HepG2 (cell line): ENCODE measurements around the gene FRMPD2. TPM values are rescaled to one million over a fixed set of nuclear protein-coding genes. Genes with fewer than 3 reads are reported as not detected.

Experiments used
- ATAC-seq: fragments of 200-7000 bp; cut with Tn5 transposase; 3 replicates; pipeline ENCODE4 v1.9.1; 2020; ENCODE audit warnings: mild to moderate bottlenecking, moderate library complexity
- BruUV-seq: library from RNA; stranded (reverse); fragments of 400-500 nt; replicated peaks from 2 replicates; lab custom pipeline; 2021; lab: Mats Ljungman, UMichigan
- CTCF ChIA-PET: fragments of 300-600 bp; formaldehyde crosslinking; extraction: SDS; loops from one replicate; lab custom pipeline; 2021; ENCODE audit warnings: low total read pairs, inconsistent platforms, low intra/inter-chr PET ratio; lab: Yijun Ruan, JAX
- POLR2A ChIA-PET: fragments of 350-600 bp; sonication (Branson Sonifier 250); formaldehyde crosslinking; loops from one replicate; lab custom pipeline; 2020; ENCODE audit warnings: antibody characterized with exemption, inconsistent platforms; lab: Yijun Ruan, JAX
- DNase-seq: peaks from one replicate; pipeline ENCODE4 v3.0.0-alpha.2; 2015; ENCODE audit warnings: low spot score
- FAIRE-seq: peaks from 3 replicates; lab custom pipeline; 2011; peaks lifted over from hg19 to GRCh38; lab: Jason Lieb, UNC
- H2AFZ ChIP-seq: one replicate; pipeline ENCODE4 v1.6.1; 2011; ENCODE audit warnings: low read length, inconsistent platforms
- H3K27ac ChIP-seq: fragments of 300-600 bp; 3 replicates; pipeline ENCODE4 v1.8.0; 2011; ENCODE audit warnings: mixed run types, mild to moderate bottlenecking, mixed read lengths, low read length, inconsistent platforms; ENCODE audit not compliant: insufficient read depth; ENCODE audit errors: extremely low read length
- H3K27me3 ChIP-seq, 2 experiments: fragments of 200-600 bp in 1 of 2; 2 replicates in 1 of 2; 3 replicates in 1 of 2; pipeline versions ENCODE4 v1.6.0 to v1.8.0; 2011; ENCODE audit warnings: low read length in 2 of 2, mild to moderate bottlenecking in 2 of 2, moderate library complexity in 2 of 2, inconsistent platforms in 1 of 2; ENCODE audit not compliant: insufficient read depth in 2 of 2, control insufficient read depth in 1 of 2
- H3K36me3 ChIP-seq, 2 experiments: fragments of 200-600 bp in 1 of 2; replicated peaks in 1 of 2; 2 replicates in 1 of 2; 3 replicates in 1 of 2; pipeline versions ENCODE4 v1.5.1 to v1.8.0; 2011; ENCODE audit warnings: low read length in 2 of 2, inconsistent platforms in 1 of 2; ENCODE audit not compliant: insufficient read depth in 2 of 2, control insufficient read depth in 1 of 2
- H3K4me1 ChIP-seq: 2 replicates; pipeline ENCODE4 v1.5.1; 2012; ENCODE audit warnings: low read length, inconsistent platforms; ENCODE audit not compliant: insufficient read depth
- H3K4me2 ChIP-seq: 2 replicates; pipeline ENCODE4 v1.6.0; 2011; ENCODE audit warnings: low read depth, low read length, inconsistent platforms
- H3K4me3 ChIP-seq, 3 experiments: fragments of 200-600 bp in 1 of 3; sonication (generic), shearing (Covaris generic) in 1 of 3; replicated peaks in 1 of 3; 2 replicates each; pipeline ENCODE4 v1.5.1; 2011 to 2016; ENCODE audit warnings: low read length in 3 of 3, inconsistent platforms in 2 of 3, low read depth in 2 of 3, mild to moderate bottlenecking in 2 of 3, control low read depth in 1 of 3, mixed read lengths in 1 of 3; ENCODE audit not compliant: insufficient read depth in 1 of 3
- H3K79me2 ChIP-seq: one replicate; pipeline ENCODE4 v1.6.1; 2011; ENCODE audit warnings: low read length, inconsistent platforms; ENCODE audit not compliant: insufficient read depth
- H3K9ac ChIP-seq: 2 replicates; pipeline ENCODE4 v1.6.0; 2011; ENCODE audit warnings: mild to moderate bottlenecking, low read depth, low read length, inconsistent platforms; ENCODE audit not compliant: insufficient read depth
- H3K9me3 ChIP-seq: 2 replicates; pipeline ENCODE4 v1.5.1; 2012; ENCODE audit warnings: mild to moderate bottlenecking, low read length
- H4K20me1 ChIP-seq: 2 replicates; pipeline ENCODE4 v1.6.0; 2011; ENCODE audit warnings: inconsistent platforms, mild to moderate bottlenecking, low read length, moderate library complexity; ENCODE audit not compliant: insufficient read depth
- ATF7 ChIP-seq, 2 experiments: fragments of 450-650 bp in 1 of 2; sonication (generic) in 1 of 2; formaldehyde crosslinking in 1 of 2; IDR thresholded peaks; 2 replicates each; pipeline versions ENCODE4 v1.4.0 to v1.6.1; 2016 to 2020; ENCODE audit warnings: antibody characterized with exemption in 1 of 2, mild to moderate bottlenecking in 1 of 2, missing genetic modification reagents in 1 of 2
- DNMT3B ChIP-seq: conservative IDR thresholded peaks from 2 replicates; pipeline ENCODE4 v1.6.1; 2016; ENCODE audit warnings: missing biosample characterization, control low read depth
- FOXO1 ChIP-seq: sonication (generic); formaldehyde crosslinking; IDR thresholded peaks from 2 replicates; pipeline ENCODE4 v1.4.0; 2020; ENCODE audit warnings: missing genetic modification reagents
- KMT2A ChIP-seq: sonication (generic); formaldehyde crosslinking; IDR thresholded peaks from 2 replicates; pipeline ENCODE4 v1.4.0; 2020; ENCODE audit warnings: missing genetic modification reagents
- POLR2AphosphoS2 ChIP-seq: IDR thresholded peaks from 2 replicates; pipeline ENCODE4 v1.6.1; 2011; ENCODE audit warnings: low read depth, low read length, improper control_type of control experiment
- TSC22D2 ChIP-seq: sonication (generic); formaldehyde crosslinking; IDR thresholded peaks from 2 replicates; pipeline ENCODE4 v1.5.1; 2020; ENCODE audit warnings: missing genetic modification reagents, mild to moderate bottlenecking, borderline replicate concordance
- ZFP36L2 ChIP-seq: sonication (generic); formaldehyde crosslinking; IDR thresholded peaks from 2 replicates; pipeline ENCODE4 v1.4.0; 2020; ENCODE audit warnings: missing genetic modification reagents
- ZFY ChIP-seq: sonication (generic); formaldehyde crosslinking; IDR thresholded peaks from 2 replicates; pipeline ENCODE4 v1.4.0; 2020; ENCODE audit warnings: missing genetic modification reagents
- ZNF629 ChIP-seq: sonication (generic); formaldehyde crosslinking; conservative IDR thresholded peaks from 2 replicates; pipeline ENCODE4 v1.5.0; 2020; ENCODE audit warnings: missing genetic modification reagents
- WGBS: methylation state at CpG from one replicate; pipeline ENCODE4 v1.1.6; 2017; ENCODE audit warnings: low lambda C conversion rate; 5-methylcytosine and 5-hydroxymethylcytosine counted together
- in situ Hi-C: cut with HindIII; loops from 2 replicates; pipeline ENCODE4 v1.10.0; 2017; ENCODE audit warnings: low pct_unique_long_range_greater_than_20kb; ENCODE audit not compliant: extremely low pct_ligation_motif_present
- intact Hi-C: fragments of 100-400 bp; cut with micrococcal nuclease; formaldehyde crosslinking; loops from one replicate; pipeline ENCODE4 v1.10.0; 2022; ENCODE audit not compliant: unreplicated experiment
- polyA plus RNA-seq, 8 experiments: library from polyadenylated mRNA; depleted of rRNA in 3 of 8; stranded (reverse) in 7 of 8; unstranded in 1 of 8; fragments of >200 nt; fragmentation: Illumina TruSeq in 4 of 8; extraction: Trizol in 4 of 8; gene quantifications; 2 replicates each; pipeline versions ENCODE4 v1.2.1 to v1.2.3, GENCODE V29; 2011 to 2016; ENCODE audit warnings: low read depth in 4 of 8, missing spikeins in 1 of 8, mixed read lengths in 1 of 8; ENCODE audit not compliant: insufficient read depth in 1 of 8
- total RNA-seq, 5 experiments: library from RNA; depleted of rRNA; stranded (reverse); fragments of >200 nt; fragmentation: Illumina TruSeq; extraction: Trizol; gene quantifications; 2 replicates each; pipeline ENCODE4 v1.2.3, GENCODE V29; 2016; ENCODE audit warnings: low read depth in 1 of 5
- TF ChIP-seq, protein P1 (sequence below): sonication (generic); formaldehyde crosslinking; IDR thresholded peaks from 2 replicates; pipeline ENCODE4 v1.8.0; 2022; ENCODE audit warnings: low read depth, missing genetic modification reagents
- TF ChIP-seq, protein P2 (sequence below): sonication (generic); formaldehyde crosslinking; IDR thresholded peaks from 2 replicates; pipeline ENCODE4 v1.8.0; 2022; ENCODE audit warnings: missing genetic modification reagents, mild to moderate bottlenecking, moderate library complexity, borderline replicate concordance
- TF ChIP-seq, protein P3 (sequence below): sonication (generic); formaldehyde crosslinking; IDR thresholded peaks from 2 replicates; pipeline ENCODE4 v1.4.0; 2020; ENCODE audit warnings: missing genetic modification reagents
- TF ChIP-seq, protein P4 (sequence below): sonication (generic); formaldehyde crosslinking; IDR thresholded peaks from 2 replicates; pipeline ENCODE4 v1.5.0; 2020; ENCODE audit warnings: missing genetic modification reagents
- TF ChIP-seq, protein P5 (sequence below): sonication (generic); formaldehyde crosslinking; conservative IDR thresholded peaks from 2 replicates; pipeline ENCODE4 v1.4.0; 2020; ENCODE audit warnings: mild to moderate bottlenecking, missing genetic modification reagents, moderate library complexity

Gene FRMPD2
- total and polyA plus RNA-seq, 2 of the 13 experiments (the other 11 are each of a cell fraction or from before 2014, with no cell fraction given), result 0.45 to 1.3 TPM

DNA sequence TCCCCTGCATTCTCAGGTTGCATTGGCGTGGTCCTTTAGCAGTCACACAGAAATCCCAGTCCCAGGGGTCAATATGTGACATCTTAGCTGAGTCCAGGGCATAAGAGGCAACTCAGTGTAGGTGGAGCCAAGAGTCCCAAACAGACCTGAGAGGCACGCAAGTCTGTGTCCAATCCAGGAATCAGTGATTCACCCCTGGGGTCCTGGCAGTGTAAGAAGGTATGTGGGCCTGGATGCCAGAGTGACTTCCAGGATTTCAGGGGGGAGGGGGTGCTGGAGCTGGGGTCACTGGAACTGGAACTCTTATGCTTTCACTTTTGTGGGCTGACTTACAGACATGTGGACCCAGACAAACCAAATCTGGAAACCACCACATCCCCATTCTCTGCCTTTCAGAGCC lies 26.8 kb downstream of the FRMPD2 start:
- WGBS, result 39% methylated on average over 2 of the region's 2 CpGs
- Histone ChIP-seq H3K4me3 (no peak overlapping the region), H3K4me1 (peaks cover 16% of the 10 kb centered on the region), H3K9ac (no peak overlapping the region), H4K20me1 (no peaks in the 10 kb centered on the region), H3K27me3 (no peaks in the 10 kb centered on the region), H3K4me2 (no peak overlapping the region), H3K9me3 (no peaks in the 10 kb centered on the region), H2AFZ (no peak overlapping the region), H3K79me2 (no peaks in the 10 kb centered on the region), H3K36me3 (no peaks in the 10 kb centered on the region), H3K27ac (no peak overlapping the region)
- no peak for FAIRE-seq
- intact Hi-C loops, result no loop called here
- in situ Hi-C loops, result no loop called here
- DNase-seq, result no peak
- BruUV-seq, result no TSS peak
- ATAC-seq, result no peak
- ChIA-PET POLR2A (no interaction called here), CTCF (no interaction called here)
- no peak for TF ChIP-seq POLR2AphosphoS2
- TF ChIP-seq TSC22D2 (CRISPR knock-in tag), result no peak
- no peak for TF ChIP-seq FOXO1 (CRISPR knock-in tag)
- TF ChIP-seq, protein P1, sequence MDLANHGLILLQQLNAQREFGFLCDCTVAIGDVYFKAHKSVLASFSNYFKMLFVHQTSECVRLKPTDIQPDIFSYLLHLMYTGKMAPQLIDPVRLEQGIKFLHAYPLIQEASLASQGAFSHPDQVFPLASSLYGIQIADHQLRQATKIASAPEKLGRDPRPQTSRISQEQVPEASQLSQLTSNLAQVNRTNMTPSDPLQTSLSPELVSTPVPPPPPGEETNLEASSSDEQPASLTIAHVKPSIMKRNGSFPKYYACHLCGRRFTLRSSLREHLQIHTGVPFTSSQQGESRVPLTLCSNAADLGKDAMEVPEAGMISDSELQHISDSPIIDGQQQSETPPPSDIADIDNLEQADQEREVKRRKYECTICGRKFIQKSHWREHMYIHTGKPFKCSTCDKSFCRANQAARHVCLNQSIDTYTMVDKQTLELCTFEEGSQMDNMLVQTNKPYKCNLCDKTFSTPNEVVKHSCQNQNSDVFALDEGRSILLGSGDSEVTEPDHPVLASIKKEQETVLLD (CRISPR knock-in tag), result no peak
- TF ChIP-seq DNMT3B (CRISPR knock-in tag), result no peak
- TF ChIP-seq KMT2A (CRISPR knock-in tag), result no peak
- TF ChIP-seq, protein P2, sequence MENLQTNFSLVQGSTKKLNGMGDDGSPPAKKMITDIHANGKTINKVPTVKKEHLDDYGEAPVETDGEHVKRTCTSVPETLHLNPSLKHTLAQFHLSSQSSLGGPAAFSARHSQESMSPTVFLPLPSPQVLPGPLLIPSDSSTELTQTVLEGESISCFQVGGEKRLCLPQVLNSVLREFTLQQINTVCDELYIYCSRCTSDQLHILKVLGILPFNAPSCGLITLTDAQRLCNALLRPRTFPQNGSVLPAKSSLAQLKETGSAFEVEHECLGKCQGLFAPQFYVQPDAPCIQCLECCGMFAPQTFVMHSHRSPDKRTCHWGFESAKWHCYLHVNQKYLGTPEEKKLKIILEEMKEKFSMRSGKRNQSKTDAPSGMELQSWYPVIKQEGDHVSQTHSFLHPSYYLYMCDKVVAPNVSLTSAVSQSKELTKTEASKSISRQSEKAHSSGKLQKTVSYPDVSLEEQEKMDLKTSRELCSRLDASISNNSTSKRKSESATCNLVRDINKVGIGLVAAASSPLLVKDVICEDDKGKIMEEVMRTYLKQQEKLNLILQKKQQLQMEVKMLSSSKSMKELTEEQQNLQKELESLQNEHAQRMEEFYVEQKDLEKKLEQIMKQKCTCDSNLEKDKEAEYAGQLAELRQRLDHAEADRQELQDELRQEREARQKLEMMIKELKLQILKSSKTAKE (CRISPR knock-in tag), result no peak
- no peak for TF ChIP-seq ZFY (CRISPR knock-in tag)
- TF ChIP-seq, protein P3, sequence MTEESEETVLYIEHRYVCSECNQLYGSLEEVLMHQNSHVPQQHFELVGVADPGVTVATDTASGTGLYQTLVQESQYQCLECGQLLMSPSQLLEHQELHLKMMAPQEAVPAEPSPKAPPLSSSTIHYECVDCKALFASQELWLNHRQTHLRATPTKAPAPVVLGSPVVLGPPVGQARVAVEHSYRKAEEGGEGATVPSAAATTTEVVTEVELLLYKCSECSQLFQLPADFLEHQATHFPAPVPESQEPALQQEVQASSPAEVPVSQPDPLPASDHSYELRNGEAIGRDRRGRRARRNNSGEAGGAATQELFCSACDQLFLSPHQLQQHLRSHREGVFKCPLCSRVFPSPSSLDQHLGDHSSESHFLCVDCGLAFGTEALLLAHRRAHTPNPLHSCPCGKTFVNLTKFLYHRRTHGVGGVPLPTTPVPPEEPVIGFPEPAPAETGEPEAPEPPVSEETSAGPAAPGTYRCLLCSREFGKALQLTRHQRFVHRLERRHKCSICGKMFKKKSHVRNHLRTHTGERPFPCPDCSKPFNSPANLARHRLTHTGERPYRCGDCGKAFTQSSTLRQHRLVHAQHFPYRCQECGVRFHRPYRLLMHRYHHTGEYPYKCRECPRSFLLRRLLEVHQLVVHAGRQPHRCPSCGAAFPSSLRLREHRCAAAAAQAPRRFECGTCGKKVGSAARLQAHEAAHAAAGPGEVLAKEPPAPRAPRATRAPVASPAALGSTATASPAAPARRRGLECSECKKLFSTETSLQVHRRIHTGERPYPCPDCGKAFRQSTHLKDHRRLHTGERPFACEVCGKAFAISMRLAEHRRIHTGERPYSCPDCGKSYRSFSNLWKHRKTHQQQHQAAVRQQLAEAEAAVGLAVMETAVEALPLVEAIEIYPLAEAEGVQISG (CRISPR knock-in tag), result no peak
- TF ChIP-seq, protein P4, sequence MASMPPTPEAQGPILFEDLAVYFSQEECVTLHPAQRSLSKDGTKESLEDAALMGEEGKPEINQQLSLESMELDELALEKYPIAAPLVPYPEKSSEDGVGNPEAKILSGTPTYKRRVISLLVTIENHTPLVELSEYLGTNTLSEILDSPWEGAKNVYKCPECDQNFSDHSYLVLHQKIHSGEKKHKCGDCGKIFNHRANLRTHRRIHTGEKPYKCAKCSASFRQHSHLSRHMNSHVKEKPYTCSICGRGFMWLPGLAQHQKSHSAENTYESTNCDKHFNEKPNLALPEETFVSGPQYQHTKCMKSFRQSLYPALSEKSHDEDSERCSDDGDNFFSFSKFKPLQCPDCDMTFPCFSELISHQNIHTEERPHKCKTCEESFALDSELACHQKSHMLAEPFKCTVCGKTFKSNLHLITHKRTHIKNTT (CRISPR knock-in tag), result no peak
- TF ChIP-seq ATF7 (IDR thresholded peaks at IDR 0.05), result no peak
- no peak for TF ChIP-seq ATF7 (CRISPR knock-in tag; IDR thresholded peaks at IDR 0.05)
- TF ChIP-seq ZNF629, result no peak
- TF ChIP-seq ZFP36L2 (CRISPR knock-in tag), result no peak
- TF ChIP-seq, protein P5, sequence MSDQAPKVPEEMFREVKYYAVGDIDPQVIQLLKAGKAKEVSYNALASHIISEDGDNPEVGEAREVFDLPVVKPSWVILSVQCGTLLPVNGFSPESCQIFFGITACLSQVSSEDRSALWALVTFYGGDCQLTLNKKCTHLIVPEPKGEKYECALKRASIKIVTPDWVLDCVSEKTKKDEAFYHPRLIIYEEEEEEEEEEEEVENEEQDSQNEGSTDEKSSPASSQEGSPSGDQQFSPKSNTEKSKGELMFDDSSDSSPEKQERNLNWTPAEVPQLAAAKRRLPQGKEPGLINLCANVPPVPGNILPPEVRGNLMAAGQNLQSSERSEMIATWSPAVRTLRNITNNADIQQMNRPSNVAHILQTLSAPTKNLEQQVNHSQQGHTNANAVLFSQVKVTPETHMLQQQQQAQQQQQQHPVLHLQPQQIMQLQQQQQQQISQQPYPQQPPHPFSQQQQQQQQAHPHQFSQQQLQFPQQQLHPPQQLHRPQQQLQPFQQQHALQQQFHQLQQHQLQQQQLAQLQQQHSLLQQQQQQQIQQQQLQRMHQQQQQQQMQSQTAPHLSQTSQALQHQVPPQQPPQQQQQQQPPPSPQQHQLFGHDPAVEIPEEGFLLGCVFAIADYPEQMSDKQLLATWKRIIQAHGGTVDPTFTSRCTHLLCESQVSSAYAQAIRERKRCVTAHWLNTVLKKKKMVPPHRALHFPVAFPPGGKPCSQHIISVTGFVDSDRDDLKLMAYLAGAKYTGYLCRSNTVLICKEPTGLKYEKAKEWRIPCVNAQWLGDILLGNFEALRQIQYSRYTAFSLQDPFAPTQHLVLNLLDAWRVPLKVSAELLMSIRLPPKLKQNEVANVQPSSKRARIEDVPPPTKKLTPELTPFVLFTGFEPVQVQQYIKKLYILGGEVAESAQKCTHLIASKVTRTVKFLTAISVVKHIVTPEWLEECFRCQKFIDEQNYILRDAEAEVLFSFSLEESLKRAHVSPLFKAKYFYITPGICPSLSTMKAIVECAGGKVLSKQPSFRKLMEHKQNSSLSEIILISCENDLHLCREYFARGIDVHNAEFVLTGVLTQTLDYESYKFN (CRISPR knock-in tag), result no peak
